Measurements from ENCODE around the gene FBXO5.

DNA sequence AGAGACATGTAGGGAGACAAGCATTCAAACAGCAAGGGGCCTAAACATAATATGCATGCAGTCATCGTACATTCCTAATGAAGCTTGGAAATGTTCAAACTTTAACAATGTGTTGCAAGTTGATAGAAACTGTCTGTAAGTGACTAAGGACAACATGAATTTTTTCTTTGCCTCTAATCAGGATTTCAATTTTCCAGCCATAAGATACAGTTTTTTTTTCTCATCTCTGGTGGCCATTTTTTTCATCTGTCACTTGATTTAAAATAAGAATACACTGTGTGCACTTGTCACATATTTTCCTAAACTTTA lies 41.8 kb upstream of the FBXO5 start:
- TF ChIP-seq, protein P1, sequence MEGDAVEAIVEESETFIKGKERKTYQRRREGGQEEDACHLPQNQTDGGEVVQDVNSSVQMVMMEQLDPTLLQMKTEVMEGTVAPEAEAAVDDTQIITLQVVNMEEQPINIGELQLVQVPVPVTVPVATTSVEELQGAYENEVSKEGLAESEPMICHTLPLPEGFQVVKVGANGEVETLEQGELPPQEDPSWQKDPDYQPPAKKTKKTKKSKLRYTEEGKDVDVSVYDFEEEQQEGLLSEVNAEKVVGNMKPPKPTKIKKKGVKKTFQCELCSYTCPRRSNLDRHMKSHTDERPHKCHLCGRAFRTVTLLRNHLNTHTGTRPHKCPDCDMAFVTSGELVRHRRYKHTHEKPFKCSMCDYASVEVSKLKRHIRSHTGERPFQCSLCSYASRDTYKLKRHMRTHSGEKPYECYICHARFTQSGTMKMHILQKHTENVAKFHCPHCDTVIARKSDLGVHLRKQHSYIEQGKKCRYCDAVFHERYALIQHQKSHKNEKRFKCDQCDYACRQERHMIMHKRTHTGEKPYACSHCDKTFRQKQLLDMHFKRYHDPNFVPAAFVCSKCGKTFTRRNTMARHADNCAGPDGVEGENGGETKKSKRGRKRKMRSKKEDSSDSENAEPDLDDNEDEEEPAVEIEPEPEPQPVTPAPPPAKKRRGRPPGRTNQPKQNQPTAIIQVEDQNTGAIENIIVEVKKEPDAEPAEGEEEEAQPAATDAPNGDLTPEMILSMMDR (IDR thresholded peaks at IDR 0.05) = no peak
- TF ChIP-seq POLR2A (IDR thresholded peaks at IDR 0.05) = no peak
